HG03442 (cell line): ENCODE results near the gene ALX4.

Source experiments
- ATAC-seq: cut with Tn5 transposase; IDR thresholded peaks from one replicate; pipeline ENCODE4 v1.9.1; 2021; ENCODE audit warnings: mild to moderate bottlenecking, moderate library complexity; ENCODE audit not compliant: unreplicated experiment

Gene ALX4

DNA sequence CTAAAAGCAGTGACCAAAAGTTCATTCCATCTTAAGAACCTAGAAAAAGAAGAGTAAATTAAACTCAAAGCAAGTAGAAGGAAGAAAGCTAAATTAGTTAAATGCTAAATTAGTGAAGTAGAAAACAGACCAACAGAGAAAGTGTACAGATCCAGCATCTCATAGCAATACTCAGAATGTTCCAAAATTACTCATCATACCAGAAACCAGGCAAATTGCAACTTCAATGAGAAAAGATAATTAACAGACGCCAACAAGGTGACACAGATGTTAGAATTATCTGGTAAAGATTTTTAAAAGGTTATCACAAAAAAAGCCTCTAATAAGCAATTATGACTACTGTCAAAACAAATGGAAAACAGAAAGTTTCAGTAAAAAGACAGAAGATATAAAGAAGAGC, 96.8 kb downstream of the ALX4 start:
- no peak for ATAC-seq

DNA sequence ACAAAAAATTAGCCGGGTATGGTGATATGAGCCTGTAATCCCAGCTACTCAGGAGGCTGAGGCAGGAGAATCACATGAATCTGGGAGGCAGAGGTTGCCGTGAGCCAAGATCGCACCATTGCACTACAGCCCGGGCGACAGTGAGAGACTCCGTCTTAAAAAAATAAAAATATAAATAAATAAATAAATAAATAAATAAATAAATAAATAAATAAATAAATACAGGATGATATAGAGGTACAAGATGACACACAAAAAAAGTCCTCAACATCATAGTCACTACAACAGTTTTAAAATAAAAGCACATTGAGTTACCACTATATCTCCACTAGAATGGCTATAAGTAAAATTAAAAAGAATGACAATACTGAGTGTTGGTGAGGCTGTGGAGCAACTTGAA, 97.8 kb downstream of the ALX4 start:
- no peak for ATAC-seq
